OCI-LY3 (cell line): ENCODE results near the gene BEGAIN.

Experiments used
- CTCF ChIP-seq: fragments of 200-600, 300-600 bp; sonication (generic); IDR thresholded peaks from 2 replicates; pipeline ENCODE4 v1.5.1; 2014; ENCODE audit warnings: antibody characterized with exemption, low read length, low read depth
- EZH2phosphoT487 ChIP-seq: fragments of 200-600 bp; shearing (Covaris generic); IDR thresholded peaks from 2 replicates; pipeline ENCODE4 v1.6.1; 2018; ENCODE audit warnings: antibody characterized with exemption, mixed run types, low read depth

GRCh38 chr14:100548295-100548655 lies 38.9 kb downstream of the BEGAIN start:
- TF ChIP-seq CTCF (no peak), EZH2phosphoT487 (no peak)
